Caco-2 (cell line): ENCODE measurements around the gene SPPL3. TPM values are rescaled to one million over a fixed set of nuclear protein-coding genes. Genes with fewer than 3 reads are reported as not detected.

Experiments used
- BruUV-seq: library from RNA; stranded (reverse); fragments of 400-500 nt; replicated peaks from 2 replicates; lab custom pipeline; 2021; lab: Mats Ljungman, UMichigan
- CTCF ChIA-PET: fragments of 300-600 bp; sonication (Branson Sonifier 250); formaldehyde crosslinking; loops from one replicate; lab custom pipeline; 2022; ENCODE audit warnings: antibody characterized with exemption; lab: Charles Lee
- POLR2A ChIA-PET: fragments of 300-600 bp; sonication (Branson Sonifier 250); formaldehyde crosslinking; loops from one replicate; lab custom pipeline; 2022; ENCODE audit warnings: antibody characterized with exemption; lab: Charles Lee
- DNase-seq, 2 experiments: peaks; one replicate each; pipeline versions ENCODE4 v3.0.0 to v3.0.0-alpha.2; 2020 to 2022
- H3K27me3 ChIP-seq: replicated peaks from 2 replicates; pipeline ENCODE4 v1.6.0; 2011; ENCODE audit warnings: low read length; ENCODE audit not compliant: control insufficient read depth, insufficient read depth
- H3K36me3 ChIP-seq: 2 replicates; pipeline ENCODE4 v1.5.1; 2011; ENCODE audit warnings: low read length; ENCODE audit not compliant: control insufficient read depth, insufficient read depth
- H3K4me1 ChIP-seq: fragments of 250-450 bp; sonication (Bioruptor Pico); 2 replicates; pipeline ENCODE4 v1.5.1; 2020; ENCODE audit warnings: mild to moderate bottlenecking
- H3K4me3 ChIP-seq: 2 replicates; pipeline ENCODE4 v1.5.1; 2011; ENCODE audit warnings: low read depth, mild to moderate bottlenecking, control low read depth, low read length
- H3K9me3 ChIP-seq: fragments of 250-450 bp; sonication (Bioruptor Pico); 2 replicates; pipeline ENCODE4 v1.5.1; 2020; ENCODE audit warnings: mild to moderate bottlenecking, moderate library complexity
- H3K27ac Mint-ChIP-seq: one replicate; pipeline ENCODE4 v1.8.0; 2022; ENCODE audit warnings: mixed read lengths; ENCODE audit not compliant: unreplicated experiment
- H3K27me3 Mint-ChIP-seq: one replicate; pipeline ENCODE4 v1.8.0; 2022; ENCODE audit warnings: mixed read lengths; ENCODE audit not compliant: insufficient read depth, unreplicated experiment
- H3K36me3 Mint-ChIP-seq: one replicate; pipeline ENCODE4 v1.8.0; 2022; ENCODE audit warnings: mild to moderate bottlenecking, mixed read lengths; ENCODE audit not compliant: insufficient read depth, unreplicated experiment
- H3K4me1 Mint-ChIP-seq: one replicate; pipeline ENCODE4 v1.8.0; 2022; ENCODE audit warnings: low read depth, mixed read lengths; ENCODE audit not compliant: unreplicated experiment
- H3K4me3 Mint-ChIP-seq: one replicate; pipeline ENCODE4 v1.8.0; 2022; ENCODE audit warnings: mild to moderate bottlenecking, moderate library complexity, mixed read lengths; ENCODE audit not compliant: unreplicated experiment
- H3K9me3 Mint-ChIP-seq: one replicate; pipeline ENCODE4 v1.8.0; 2022; ENCODE audit warnings: mixed read lengths; ENCODE audit not compliant: unreplicated experiment
- CTCF ChIP-seq, 2 experiments: fragments of 200-600 bp in 1 of 2; IDR thresholded peaks; 1 replicate in 1 of 2; 2 replicates in 1 of 2; pipeline versions ENCODE4 v1.5.1 to v1.8.0; 2011 to 2022; ENCODE audit warnings: antibody characterized with exemption in 1 of 2, control low read depth in 1 of 2, inconsistent platforms in 1 of 2, low read depth in 1 of 2, low read length in 1 of 2, mild to moderate bottlenecking in 1 of 2, moderate library complexity in 1 of 2; ENCODE audit not compliant: insufficient read depth in 1 of 2, severe bottlenecking in 1 of 2, unreplicated experiment in 1 of 2
- intact Hi-C: fragments of 100-400 bp; cut with micrococcal nuclease; formaldehyde crosslinking; loops from one replicate; pipeline ENCODE4 v1.10.0; 2022; ENCODE audit not compliant: unreplicated experiment
- total RNA-seq: library from RNA; stranded (reverse); gene quantifications from 2 replicates; pipeline ENCODE4 v1.2.3, GENCODE V29; 2022

SPPL3 gene
- total RNA-seq, 1 experiment from 2014 or later: 63.4 TPM

- TF ChIP-seq CTCF (IDR thresholded peaks at IDR 0.05; ENCODE audit: insufficient read depth in 1 of 2, low read depth in 1 of 2, low read length in 1 of 2, severe bottlenecking in 1 of 2, unreplicated experiment in 1 of 2): no peak
- H3K4me3 Mint-ChIP-seq: no peak overlapping the region
- no peak overlapping the region for H3K27ac Mint-ChIP-seq
- ChIA-PET POLR2A (no interaction called here), CTCF (no interaction called here)
- intact Hi-C loops: no loop called here
- peaks cover 12% of the 10 kb centered on the region for H3K4me1 Mint-ChIP-seq
- Histone ChIP-seq H3K4me1 (peaks cover 12% of the 10 kb centered on the region), H3K4me3 (no peak overlapping the region), H3K9me3 (no peaks in the 10 kb centered on the region), H3K36me3 (no peaks in the 10 kb centered on the region), H3K27me3 (no peaks in the 10 kb centered on the region)
- H3K27me3 Mint-ChIP-seq: no peaks in the 10 kb centered on the region
- peaks cover 7% of the 10 kb centered on the region for H3K36me3 Mint-ChIP-seq
- no peak for DNase-seq
- no TSS peak for BruUV-seq
- H3K9me3 Mint-ChIP-seq: peaks cover 9% of the 10 kb centered on the region
These were observed 68.5 kb downstream of the SPPL3 start for GRCh38 chr12:120835657-120836056.

- Histone ChIP-seq H3K36me3 (no peaks in the 10 kb centered on the region), H3K4me3 (no peak overlapping the region), H3K9me3 (no peaks in the 10 kb centered on the region), H3K4me1 (peaks cover 14% of the 10 kb centered on the region), H3K27me3 (no peaks in the 10 kb centered on the region)
- ChIA-PET POLR2A (no interaction called here), CTCF (no interaction called here)
- Mint-ChIP-seq H3K4me1 (peaks cover 14% of the 10 kb centered on the region), H3K9me3 (peaks cover 9% of the 10 kb centered on the region), H3K4me3 (no peak overlapping the region), H3K36me3 (peaks cover 10% of the 10 kb centered on the region), H3K27me3 (no peaks in the 10 kb centered on the region), H3K27ac (no peak overlapping the region)
- TF ChIP-seq CTCF (IDR thresholded peaks at IDR 0.05; ENCODE audit: insufficient read depth in 1 of 2, low read depth in 1 of 2, low read length in 1 of 2, severe bottlenecking in 1 of 2, unreplicated experiment in 1 of 2): no peak
- BruUV-seq: no TSS peak
- DNase-seq: no peak
- intact Hi-C loops: no loop called here
These were observed 68.9 kb downstream of the SPPL3 start for GRCh38 chr12:120835304-120835612.

- TF ChIP-seq CTCF (IDR thresholded peaks at IDR 0.05; ENCODE audit: insufficient read depth in 1 of 2, low read depth in 1 of 2, low read length in 1 of 2, severe bottlenecking in 1 of 2, unreplicated experiment in 1 of 2): no peak
- Mint-ChIP-seq H3K4me1 (peaks cover 14% of the 10 kb centered on the region), H3K9me3 (peaks cover 9% of the 10 kb centered on the region), H3K27ac (no peak overlapping the region), H3K36me3 (peaks cover 10% of the 10 kb centered on the region), H3K27me3 (no peaks in the 10 kb centered on the region), H3K4me3 (no peak overlapping the region)
- intact Hi-C loops: no loop called here
- H3K9me3 ChIP-seq: no peaks in the 10 kb centered on the region
- POLR2A ChIA-PET: no interaction called here
- BruUV-seq: no TSS peak
- no peaks in the 10 kb centered on the region for H3K36me3 ChIP-seq
- no peaks in the 10 kb centered on the region for H3K27me3 ChIP-seq
- no peak for DNase-seq
- H3K4me1 ChIP-seq: peaks cover 14% of the 10 kb centered on the region
- CTCF ChIA-PET: no interaction called here
- no peak overlapping the region for H3K4me3 ChIP-seq
These were observed 69.5 kb downstream of the SPPL3 start for GRCh38 chr12:120834489-120835303.
